Stimulated activated CD8-positive, alpha-beta memory T cell treated with anti-CD3 and anti-CD28 coated beads, Interleukin-7, amount 100 ng/mL, for 24 hours (primary cell): ENCODE measurements around the gene PPARG.
"Not testable (repeated sequence)": the region's sequence is repeated elsewhere in the genome, so short reads cannot be mapped to it uniquely, and the experiment has no call there.

Experiments
- DNase-seq: peaks from one replicate; pipeline ENCODE4 v3.0.0-alpha.2; 2020; ENCODE audit warnings: low read depth

The PPARG gene

GRCh38 chr3:12279591-12280326, 9.1 kb upstream of the PPARG start:
- DNase-seq = no peak

- no peak for DNase-seq
Measured at GRCh38 chr3:12280357-12280806, 8.5 kb upstream of the PPARG start.

GRCh38 chr3:12284591-12284990, 4.3 kb upstream of the PPARG start:
- DNase-seq = no peak

- DNase-seq = no peak
Measured at GRCh38 chr3:12285003-12285555, 3.8 kb upstream of the PPARG start.

GRCh38 chr3:12285779-12286178, 3.1 kb upstream of the PPARG start:
- not testable (repeated sequence) for DNase-seq

GRCh38 chr3:12286504-12286903, 2.4 kb upstream of the PPARG start:
- DNase-seq = no peak

GRCh38 chr3:12286927-12287726, 1.7 kb upstream of the PPARG start:
- no peak for DNase-seq

GRCh38 chr3:12287727-12288181, 1.1 kb upstream of the PPARG start:
- no peak for DNase-seq

GRCh38 chr3:12289524-12289923, 654 bp downstream of the PPARG start:
- DNase-seq = no peak

GRCh38 chr3:12292770-12293169, 3.9 kb downstream of the PPARG start:
- no peak for DNase-seq

- DNase-seq = no peak
Measured at GRCh38 chr3:12294885-12295580, 6.2 kb downstream of the PPARG start.

GRCh38 chr3:12296511-12296910, 7.6 kb downstream of the PPARG start:
- no peak for DNase-seq

GRCh38 chr3:12299026-12299425, 10.2 kb downstream of the PPARG start:
- DNase-seq = no peak

GRCh38 chr3:12300137-12300536, 11.3 kb downstream of the PPARG start:
- no peak for DNase-seq

- DNase-seq = no peak
Measured at GRCh38 chr3:12301031-12301430, 12.2 kb downstream of the PPARG start.

- DNase-seq = no peak
Measured at GRCh38 chr3:12301513-12301912, 12.6 kb downstream of the PPARG start.

- DNase-seq = no peak
Measured at GRCh38 chr3:12302564-12302963, 13.7 kb downstream of the PPARG start.

- no peak for DNase-seq
Measured at GRCh38 chr3:12303534-12303933, 14.7 kb downstream of the PPARG start.

GRCh38 chr3:12303993-12304392, 15.1 kb downstream of the PPARG start:
- DNase-seq = no peak

- no peak for DNase-seq
Measured at GRCh38 chr3:12307136-12307535, 18.3 kb downstream of the PPARG start.

GRCh38 chr3:12308517-12308916, 19.6 kb downstream of the PPARG start:
- DNase-seq = no peak

- no peak for DNase-seq
Measured at GRCh38 chr3:12309716-12310115, 20.8 kb downstream of the PPARG start.
